HUES6 (cell line): ENCODE measurements around the gene DLGAP1.

Experiments used
- H3K27ac ChIP-seq: 2 replicates; pipeline ENCODE4 v1.7.0; 2013; ENCODE audit warnings: low read depth, mild to moderate bottlenecking, low read length, inconsistent platforms
- H3K27me3 ChIP-seq: 2 replicates; pipeline ENCODE4 v1.6.1; 2013; ENCODE audit warnings: low read length; ENCODE audit not compliant: control insufficient read depth, insufficient read depth
- H3K36me3 ChIP-seq: 2 replicates; pipeline ENCODE4 v1.6.1; 2013; ENCODE audit warnings: low read length; ENCODE audit not compliant: control insufficient read depth, insufficient read depth
- H3K4me1 ChIP-seq: 2 replicates; pipeline ENCODE4 v1.6.1; 2013; ENCODE audit warnings: low read length; ENCODE audit not compliant: control insufficient read depth, insufficient read depth
- H3K4me3 ChIP-seq: 2 replicates; pipeline ENCODE4 v1.5.1; 2013; ENCODE audit warnings: low read depth, low read length
- H3K9ac ChIP-seq: one replicate; pipeline ENCODE4 v1.6.1; 2013; ENCODE audit warnings: mild to moderate bottlenecking, low read length
- H3K9me3 ChIP-seq: 2 replicates; pipeline ENCODE4 v1.6.1; 2013; ENCODE audit warnings: low read depth, low read length; ENCODE audit not compliant: control insufficient read depth, insufficient read depth

DLGAP1 gene

DNA sequence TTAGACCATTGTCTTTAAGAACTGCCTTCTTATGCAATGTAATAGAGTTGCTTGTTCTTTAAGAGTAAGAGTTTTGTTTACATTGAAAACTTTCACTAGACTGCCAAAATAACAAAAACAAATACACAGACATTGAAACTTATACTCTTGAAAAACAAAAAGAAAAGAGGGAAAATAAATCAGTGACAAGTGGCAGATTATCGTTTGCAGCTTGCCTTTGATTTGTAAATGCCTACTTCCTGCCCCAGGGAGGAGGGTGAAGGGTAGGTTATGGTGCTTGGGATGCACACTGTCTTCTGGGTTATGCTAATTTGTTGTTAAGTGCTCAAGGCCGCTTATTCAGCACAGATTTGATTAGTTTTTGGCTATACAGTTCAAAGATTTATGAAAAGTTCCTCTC, 806.5 kb downstream of the DLGAP1 start:
- Histone ChIP-seq H3K9me3 (no peaks in the 10 kb centered on the region), H3K27ac (peak overlapping the region; percentile 37), H3K27me3 (no peaks in the 10 kb centered on the region), H3K4me1 (peaks cover 34% of the 10 kb centered on the region), H3K36me3 (no peaks in the 10 kb centered on the region), H3K4me3 (peak overlapping the region; percentile 13; the same call in 1 of the 2 replicates), H3K9ac (no peak overlapping the region)

DNA sequence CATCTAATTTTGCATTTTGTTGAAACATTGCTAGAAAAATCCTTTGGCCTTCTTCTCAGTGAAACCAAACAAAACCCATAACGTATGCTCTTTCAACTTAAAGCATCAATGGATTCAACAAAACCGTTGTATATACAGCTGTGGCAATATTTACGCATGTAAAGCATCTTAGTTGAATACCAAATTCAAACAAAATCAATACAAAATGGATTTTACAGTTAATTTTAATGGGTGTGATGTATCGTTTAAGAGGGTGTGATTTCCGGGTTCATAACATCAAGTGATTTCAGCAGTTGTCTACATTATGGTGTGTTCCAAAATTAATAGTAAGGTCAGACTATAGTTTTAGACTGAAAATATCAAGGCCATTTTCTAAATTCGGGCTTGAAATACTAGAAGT, 806.9 kb downstream of the DLGAP1 start:
- no peaks in the 10 kb centered on the region for H3K27me3 ChIP-seq
- H3K9me3 ChIP-seq, result no peaks in the 10 kb centered on the region
- no peaks in the 10 kb centered on the region for H3K36me3 ChIP-seq
- peaks cover 29% of the 10 kb centered on the region for H3K4me1 ChIP-seq
- peak overlapping the region; percentile 13; the same call in 1 of the 2 replicates for H3K4me3 ChIP-seq
- H3K27ac ChIP-seq, result peak overlapping the region; percentile 37
- H3K9ac ChIP-seq, result no peak overlapping the region

DNA sequence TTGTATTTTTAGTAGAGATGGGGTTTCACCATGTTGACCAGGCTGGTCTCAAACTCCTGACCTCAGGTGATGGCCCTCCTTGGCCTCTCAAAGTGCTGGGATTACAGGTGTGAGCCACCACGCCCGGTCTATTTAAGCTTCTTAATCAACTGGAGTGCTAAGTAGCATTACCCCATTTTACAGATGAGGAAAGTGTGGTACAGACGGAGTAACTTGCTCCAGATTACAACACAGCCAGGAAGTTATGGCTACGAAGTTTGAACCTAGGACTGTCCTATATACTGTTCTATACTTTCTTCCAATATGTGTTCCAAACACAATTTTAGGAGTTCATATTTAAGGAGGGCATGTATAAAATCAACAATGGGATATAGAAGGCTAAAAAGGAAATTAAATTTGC, 807.5 kb downstream of the DLGAP1 start:
- H3K9ac ChIP-seq, result no peak overlapping the region
- H3K9me3 ChIP-seq, result no peaks in the 10 kb centered on the region
- no peaks in the 10 kb centered on the region for H3K27me3 ChIP-seq
- peaks cover 26% of the 10 kb centered on the region for H3K4me1 ChIP-seq
- H3K27ac ChIP-seq, result no peak overlapping the region
- H3K4me3 ChIP-seq, result no peak overlapping the region
- no peaks in the 10 kb centered on the region for H3K36me3 ChIP-seq

DNA sequence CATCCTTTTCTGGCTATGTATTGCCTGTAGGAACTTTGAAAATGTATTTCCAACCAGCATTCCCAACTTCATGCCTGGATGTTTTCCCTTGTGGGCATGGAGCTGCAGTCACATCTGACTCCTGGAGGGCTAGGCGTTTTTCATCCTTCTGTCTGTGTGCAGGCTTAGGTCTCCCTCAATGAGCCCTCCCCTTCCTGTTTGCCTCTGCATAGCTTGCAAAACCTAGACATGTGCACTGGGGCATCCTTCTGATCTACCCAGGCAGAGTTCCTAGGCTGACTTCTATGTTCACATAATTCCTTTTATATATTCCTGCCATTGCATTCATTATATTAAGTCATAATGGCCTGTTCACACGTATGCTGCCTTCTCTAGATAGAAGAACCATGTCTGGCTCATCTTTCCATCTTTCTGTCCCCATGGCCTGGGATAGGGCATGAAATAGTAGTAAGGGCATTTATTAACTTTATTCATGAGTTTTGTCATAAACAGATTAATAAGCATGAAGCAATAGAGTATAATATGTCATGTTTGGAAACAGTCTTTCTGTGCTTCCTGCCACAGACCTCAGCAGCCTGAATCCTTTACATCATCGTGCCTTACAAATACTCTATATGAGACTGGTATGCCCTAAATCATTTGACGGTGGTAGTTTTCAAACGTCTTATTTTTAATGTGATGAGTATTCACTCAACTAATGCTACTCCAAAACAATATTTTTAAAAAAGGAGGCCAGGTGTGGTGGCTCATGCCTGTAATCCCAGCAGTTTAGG, 809.5 kb downstream of the DLGAP1 start:
- Histone ChIP-seq H3K4me1 (peaks cover 26% of the 10 kb centered on the region), H3K27ac (no peak overlapping the region), H3K9me3 (no peaks in the 10 kb centered on the region), H3K36me3 (no peaks in the 10 kb centered on the region), H3K27me3 (no peaks in the 10 kb centered on the region), H3K4me3 (no peak overlapping the region), H3K9ac (no peak overlapping the region)

DNA sequence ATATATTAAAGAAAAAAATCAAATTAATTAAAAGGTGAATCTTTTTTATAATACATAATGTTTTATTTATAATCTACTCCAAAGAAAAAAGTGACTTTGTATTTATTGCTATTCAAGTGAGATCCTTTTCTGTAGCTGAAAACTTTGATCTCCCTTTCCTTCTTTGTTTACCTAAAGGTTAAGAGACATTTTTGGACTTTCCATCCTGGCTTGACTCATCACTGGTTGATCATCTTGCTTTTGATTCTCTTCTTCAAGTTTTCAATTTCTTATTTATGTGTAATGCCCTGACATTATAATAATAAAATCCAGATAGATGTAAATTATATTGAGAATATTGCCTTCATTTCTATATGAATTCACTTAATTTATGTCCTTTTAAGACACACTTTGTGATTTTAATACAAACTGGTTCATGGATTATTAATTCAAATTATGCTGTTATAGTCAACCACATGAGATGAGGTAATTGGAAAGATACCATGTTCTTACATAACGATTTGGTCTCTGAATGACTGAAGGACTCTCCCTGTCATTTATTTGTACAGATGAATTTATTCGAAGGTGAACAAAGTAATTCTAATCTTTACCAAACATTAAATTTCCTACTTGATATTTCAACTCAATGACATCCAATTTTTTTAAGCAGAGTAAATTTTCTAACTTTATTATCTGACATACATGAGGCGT, 820.7 kb downstream of the DLGAP1 start:
- no peaks in the 10 kb centered on the region for H3K9me3 ChIP-seq
- H3K27me3 ChIP-seq, result no peaks in the 10 kb centered on the region
- no peak overlapping the region for H3K4me3 ChIP-seq
- no peak overlapping the region for H3K27ac ChIP-seq
- no peaks in the 10 kb centered on the region for H3K4me1 ChIP-seq
- no peak overlapping the region for H3K9ac ChIP-seq
- H3K36me3 ChIP-seq, result no peaks in the 10 kb centered on the region

DNA sequence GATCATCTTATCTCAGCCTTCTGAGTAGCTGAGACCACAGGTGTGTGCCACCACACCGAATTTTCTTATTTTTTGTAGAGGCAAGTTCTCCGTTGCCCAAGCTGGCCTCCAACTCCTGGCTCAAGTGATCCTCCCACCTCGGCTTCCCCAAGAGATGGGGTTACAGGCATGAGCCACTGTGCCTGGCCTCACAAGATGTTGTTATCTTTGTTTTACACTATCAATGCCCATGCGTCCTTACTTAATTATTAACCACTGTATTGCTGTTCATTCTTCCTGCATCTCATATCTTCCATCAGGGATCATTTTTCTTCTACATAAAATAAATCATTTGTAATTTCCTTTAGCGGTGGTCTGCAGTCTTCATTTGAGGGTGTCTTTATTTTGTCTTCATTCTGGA, 823.2 kb downstream of the DLGAP1 start:
- H3K4me3 ChIP-seq, result no peak overlapping the region
- H3K27ac ChIP-seq, result no peak overlapping the region
- H3K4me1 ChIP-seq, result no peaks in the 10 kb centered on the region

DNA sequence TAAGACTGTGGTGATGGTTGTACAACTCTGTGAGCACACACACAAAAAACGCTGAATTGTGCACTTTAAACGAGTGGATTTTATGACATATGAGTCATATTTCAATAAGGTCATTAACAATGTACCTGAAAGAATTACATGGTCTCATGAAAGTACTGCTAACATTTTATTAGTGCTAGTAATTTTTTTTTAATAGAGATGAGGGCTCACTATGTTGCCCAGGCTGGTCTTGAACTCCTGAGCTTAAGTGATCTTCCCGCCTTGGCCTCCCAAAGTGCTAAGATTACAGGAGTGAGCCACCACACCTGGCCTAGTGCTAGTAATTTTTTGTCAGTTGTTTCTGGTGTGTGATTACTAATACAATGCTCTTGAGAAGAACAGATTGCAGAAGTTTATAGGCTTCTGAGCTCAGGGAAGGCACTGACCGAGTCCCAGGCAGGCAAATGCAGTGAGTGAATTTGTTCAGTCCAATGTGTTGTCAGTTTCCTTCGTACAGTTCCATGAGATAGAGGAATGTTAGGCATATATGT, 828.1 kb downstream of the DLGAP1 start:
- no peak overlapping the region for H3K27ac ChIP-seq
- H3K4me1 ChIP-seq, result peaks cover 36% of the 10 kb centered on the region
- H3K9me3 ChIP-seq, result no peaks in the 10 kb centered on the region
- no peak overlapping the region for H3K9ac ChIP-seq
- H3K4me3 ChIP-seq, result no peak overlapping the region
- H3K27me3 ChIP-seq, result no peaks in the 10 kb centered on the region
- H3K36me3 ChIP-seq, result no peaks in the 10 kb centered on the region

More for the DNA sequence above, 823.2 kb downstream of the DLGAP1 start:
- no peaks in the 10 kb centered on the region for H3K9me3 ChIP-seq
- no peaks in the 10 kb centered on the region for H3K36me3 ChIP-seq
- H3K9ac ChIP-seq, result no peak overlapping the region
- H3K27me3 ChIP-seq, result no peaks in the 10 kb centered on the region

DNA sequence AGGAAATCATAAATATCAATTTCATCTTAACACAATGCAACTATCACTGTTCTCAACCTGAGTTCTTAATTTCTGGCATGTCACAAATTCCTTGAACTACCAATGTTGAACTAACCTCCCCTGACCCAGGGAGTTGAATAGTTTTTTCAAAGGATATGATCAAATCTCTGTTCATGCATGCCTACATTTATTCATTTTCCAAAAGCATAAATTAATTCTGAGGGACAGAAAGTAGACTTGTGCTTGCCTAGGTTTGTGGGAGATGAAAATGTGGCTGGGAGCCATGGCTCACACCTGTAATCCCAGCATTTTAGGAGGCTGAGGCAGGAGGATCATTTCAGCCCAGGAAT, 829.4 kb downstream of the DLGAP1 start:
- Histone ChIP-seq H3K27me3 (no peaks in the 10 kb centered on the region), H3K9me3 (no peaks in the 10 kb centered on the region), H3K36me3 (no peaks in the 10 kb centered on the region), H3K9ac (peak overlapping the region; percentile 75), H3K4me1 (peaks cover 36% of the 10 kb centered on the region), H3K27ac (peak overlapping the region; percentile 90; the same call in 1 of the 2 replicates), H3K4me3 (no peak overlapping the region)

DNA sequence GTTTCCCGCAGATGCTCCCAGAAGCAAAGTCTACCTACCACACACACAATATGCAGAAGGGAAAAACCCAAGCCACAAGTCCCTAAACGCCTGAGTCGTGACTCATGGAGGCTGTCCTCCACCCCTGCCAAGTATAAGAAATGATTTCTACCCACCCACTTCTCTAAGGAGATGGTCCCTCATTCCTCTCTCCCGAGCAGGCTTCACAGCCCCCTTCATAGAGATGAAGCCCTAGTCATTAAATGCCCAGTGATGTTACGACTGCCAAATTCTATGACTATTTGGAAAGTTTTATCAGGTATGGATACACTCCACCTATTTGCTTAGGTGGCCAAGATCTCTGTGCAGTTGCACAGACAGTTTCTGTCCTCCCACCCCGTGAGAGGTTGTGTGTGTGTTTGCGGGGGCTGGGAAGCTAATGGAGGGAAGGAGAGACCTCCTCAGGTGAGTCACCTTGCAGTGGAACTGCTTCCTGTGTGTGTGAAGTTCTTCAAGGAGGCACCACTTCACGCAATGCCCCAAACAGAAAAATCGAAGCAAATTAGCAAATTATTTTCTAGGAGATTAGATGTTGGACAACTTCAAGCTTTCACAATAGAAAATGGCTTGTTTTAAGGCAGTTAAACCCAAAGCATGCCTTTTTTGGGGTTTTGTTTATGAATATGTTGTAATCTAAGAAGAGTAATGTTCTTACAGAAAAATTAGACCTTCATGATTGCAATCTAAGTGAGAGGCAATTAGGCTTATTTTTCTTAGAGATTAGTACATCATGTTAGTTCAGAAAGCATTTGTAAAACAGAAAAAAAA, 830.0 kb downstream of the DLGAP1 start:
- Histone ChIP-seq H3K27ac (peak overlapping the region; percentile 90), H3K27me3 (no peaks in the 10 kb centered on the region), H3K4me3 (peak overlapping the region; percentile 2; the same call in 1 of the 2 replicates), H3K9ac (peak overlapping the region; percentile 75), H3K9me3 (no peaks in the 10 kb centered on the region), H3K36me3 (no peaks in the 10 kb centered on the region), H3K4me1 (peaks cover 36% of the 10 kb centered on the region)

DNA sequence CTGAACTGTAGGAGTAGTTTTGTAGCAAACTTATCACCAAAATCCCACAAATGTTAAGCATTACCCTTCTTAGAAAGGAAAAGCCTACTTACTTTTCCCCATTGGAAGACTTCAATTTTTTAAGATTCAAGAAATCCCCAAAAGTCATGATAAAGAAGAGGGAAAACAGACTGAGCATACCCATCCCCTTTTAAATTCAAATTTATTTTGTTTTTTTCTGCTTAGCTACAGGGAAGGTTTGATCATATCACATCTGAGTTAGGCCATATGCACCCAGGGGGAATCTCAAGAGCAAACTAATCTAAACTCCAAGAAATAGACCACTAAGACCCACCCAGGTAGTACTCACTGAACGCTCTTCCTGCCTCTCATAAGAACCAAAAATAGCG, 830.6 kb downstream of the DLGAP1 start:
- peaks cover 36% of the 10 kb centered on the region for H3K4me1 ChIP-seq
- peak overlapping the region; percentile 75 for H3K9ac ChIP-seq
- H3K9me3 ChIP-seq, result no peaks in the 10 kb centered on the region
- no peaks in the 10 kb centered on the region for H3K36me3 ChIP-seq
- H3K27ac ChIP-seq, result peak overlapping the region; percentile 90
- peak overlapping the region; percentile 17; the same call in 1 of the 2 replicates for H3K4me3 ChIP-seq
- H3K27me3 ChIP-seq, result no peaks in the 10 kb centered on the region
